NB4 (cell line): ENCODE measurements around the gene RNF217.

Experiments
- DNase-seq: peaks from one replicate; pipeline ENCODE4 v3.0.0; 2010; ENCODE audit warnings: low read depth
- H3K4me3 ChIP-seq: one replicate; pipeline ENCODE4 v1.5.1; 2011; ENCODE audit warnings: mild to moderate bottlenecking, low read depth, low read length, moderate library complexity
- MYC ChIP-seq: IDR thresholded peaks from 2 replicates; pipeline ENCODE4 v1.6.1; 2011; ENCODE audit warnings: low read depth, low read length
- POLR2A ChIP-seq: IDR thresholded peaks from 2 replicates; pipeline ENCODE4 v1.6.1; 2011; ENCODE audit warnings: mild to moderate bottlenecking; ENCODE audit not compliant: insufficient read length; ENCODE audit errors: extremely low read depth
- TF ChIP-seq, protein P1 (sequence below): IDR thresholded peaks from 2 replicates; pipeline ENCODE4 v1.6.1; 2011; ENCODE audit warnings: low read depth, low read length
- TF ChIP-seq, protein P2 (sequence below): IDR thresholded peaks from one replicate; pipeline ENCODE4 v1.5.1; 2012; ENCODE audit warnings: low read depth, low read length

Gene RNF217

DNA sequence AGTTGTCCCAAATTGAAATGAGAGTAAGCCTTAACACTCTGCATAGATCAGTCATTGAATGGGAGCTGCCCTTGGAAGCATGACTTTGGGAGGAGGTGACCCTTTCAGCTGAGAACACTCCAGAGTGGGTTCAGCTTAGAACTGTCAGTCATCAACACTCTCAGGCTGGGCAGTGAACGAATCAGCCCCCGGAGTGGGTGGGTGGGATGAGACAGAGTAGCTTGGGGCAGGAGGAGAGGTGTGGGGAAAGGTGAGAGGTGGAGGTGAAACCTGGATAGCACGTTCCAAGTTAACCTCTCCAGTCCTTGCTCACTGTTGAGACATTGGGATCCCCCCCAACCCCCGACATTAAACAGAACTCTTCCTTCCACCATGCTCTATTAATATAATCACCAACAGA is 136.0 kb downstream of the RNF217 start:
- TF ChIP-seq POLR2A: no peak
- TF ChIP-seq, protein P1, sequence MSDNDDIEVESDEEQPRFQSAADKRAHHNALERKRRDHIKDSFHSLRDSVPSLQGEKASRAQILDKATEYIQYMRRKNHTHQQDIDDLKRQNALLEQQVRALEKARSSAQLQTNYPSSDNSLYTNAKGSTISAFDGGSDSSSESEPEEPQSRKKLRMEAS: no peak
- TF ChIP-seq MYC: no peak
- TF ChIP-seq, protein P2, sequence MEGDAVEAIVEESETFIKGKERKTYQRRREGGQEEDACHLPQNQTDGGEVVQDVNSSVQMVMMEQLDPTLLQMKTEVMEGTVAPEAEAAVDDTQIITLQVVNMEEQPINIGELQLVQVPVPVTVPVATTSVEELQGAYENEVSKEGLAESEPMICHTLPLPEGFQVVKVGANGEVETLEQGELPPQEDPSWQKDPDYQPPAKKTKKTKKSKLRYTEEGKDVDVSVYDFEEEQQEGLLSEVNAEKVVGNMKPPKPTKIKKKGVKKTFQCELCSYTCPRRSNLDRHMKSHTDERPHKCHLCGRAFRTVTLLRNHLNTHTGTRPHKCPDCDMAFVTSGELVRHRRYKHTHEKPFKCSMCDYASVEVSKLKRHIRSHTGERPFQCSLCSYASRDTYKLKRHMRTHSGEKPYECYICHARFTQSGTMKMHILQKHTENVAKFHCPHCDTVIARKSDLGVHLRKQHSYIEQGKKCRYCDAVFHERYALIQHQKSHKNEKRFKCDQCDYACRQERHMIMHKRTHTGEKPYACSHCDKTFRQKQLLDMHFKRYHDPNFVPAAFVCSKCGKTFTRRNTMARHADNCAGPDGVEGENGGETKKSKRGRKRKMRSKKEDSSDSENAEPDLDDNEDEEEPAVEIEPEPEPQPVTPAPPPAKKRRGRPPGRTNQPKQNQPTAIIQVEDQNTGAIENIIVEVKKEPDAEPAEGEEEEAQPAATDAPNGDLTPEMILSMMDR: no peak
- H3K4me3 ChIP-seq: no peak overlapping the region
- DNase-seq: no peak

DNA sequence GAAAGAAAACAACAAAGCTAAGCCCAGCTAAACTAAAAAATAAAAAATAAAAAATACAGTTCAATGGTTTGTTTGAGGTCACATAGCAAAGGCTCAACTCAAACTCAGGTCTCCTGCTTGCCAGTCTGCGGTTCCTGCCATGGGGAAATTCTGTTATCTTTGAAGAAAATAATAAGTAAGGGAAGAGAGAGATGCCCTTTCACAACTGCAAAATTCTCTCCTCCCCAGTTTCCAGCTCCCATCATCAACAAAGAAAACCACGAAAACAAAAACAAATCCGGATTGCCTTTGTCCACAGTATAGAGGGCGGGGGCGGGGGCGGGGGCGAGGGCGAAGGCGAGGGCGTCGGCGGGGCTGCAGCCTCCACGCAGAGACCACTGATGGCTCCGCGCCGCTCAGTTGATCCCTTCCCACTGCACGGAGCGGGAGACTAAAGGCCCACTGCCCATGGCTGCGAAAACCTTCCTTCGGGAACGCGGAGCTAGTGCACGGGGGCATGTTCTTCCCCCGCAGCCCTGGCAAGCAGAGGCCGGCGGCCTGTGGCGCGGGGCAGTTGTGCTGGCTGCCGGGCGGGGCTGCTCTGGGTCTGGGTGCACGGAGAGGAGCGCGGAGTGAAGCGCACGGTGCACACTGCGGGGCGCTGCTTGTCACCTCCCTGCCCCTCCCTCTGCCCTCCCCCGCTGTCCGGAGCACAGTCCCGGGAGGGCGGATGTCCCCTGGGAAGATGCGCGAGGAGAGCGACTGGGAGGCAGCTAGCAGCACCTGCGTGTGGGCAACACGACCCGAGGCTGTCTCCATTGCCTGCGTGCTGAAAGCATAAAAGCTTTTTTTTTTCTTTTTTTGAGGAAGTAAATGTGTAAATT is 137.2 kb downstream of the RNF217 start:
- no peak overlapping the region for H3K4me3 ChIP-seq
- TF ChIP-seq MYC: no peak
- DNase-seq: peak; percentile 64

DNA sequence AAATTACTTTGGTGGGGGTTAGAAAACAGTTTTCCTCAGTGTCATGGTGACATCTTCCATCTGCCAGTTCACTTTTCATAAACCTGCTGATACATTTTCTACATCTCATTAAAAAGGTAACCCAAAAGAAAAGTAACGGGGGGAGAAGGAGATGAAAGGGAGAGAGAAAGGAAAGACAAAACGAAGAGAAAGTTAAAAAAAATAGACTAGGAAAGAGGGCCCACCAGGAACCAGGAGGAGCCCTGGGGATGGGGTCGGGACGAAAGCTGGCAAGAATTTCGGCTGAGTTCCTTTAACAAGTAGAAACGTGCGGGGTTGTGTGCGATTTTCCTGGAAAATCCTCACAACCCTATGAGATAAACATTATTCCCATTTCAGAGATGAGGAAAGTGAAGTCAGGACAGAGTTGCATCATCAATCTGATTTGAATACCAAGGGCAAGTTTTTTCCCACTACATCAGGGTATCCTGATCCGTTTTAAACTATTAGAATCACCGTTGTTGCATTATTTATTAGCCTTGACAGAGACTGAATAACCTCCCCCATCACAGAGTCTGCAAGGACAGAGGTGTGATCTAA is 137.9 kb downstream of the RNF217 start:
- TF ChIP-seq, protein P2: no peak
- TF ChIP-seq MYC (no peak), POLR2A (no peak)
- TF ChIP-seq, protein P1: no peak
- no peak for DNase-seq
- no peak overlapping the region for H3K4me3 ChIP-seq

DNA sequence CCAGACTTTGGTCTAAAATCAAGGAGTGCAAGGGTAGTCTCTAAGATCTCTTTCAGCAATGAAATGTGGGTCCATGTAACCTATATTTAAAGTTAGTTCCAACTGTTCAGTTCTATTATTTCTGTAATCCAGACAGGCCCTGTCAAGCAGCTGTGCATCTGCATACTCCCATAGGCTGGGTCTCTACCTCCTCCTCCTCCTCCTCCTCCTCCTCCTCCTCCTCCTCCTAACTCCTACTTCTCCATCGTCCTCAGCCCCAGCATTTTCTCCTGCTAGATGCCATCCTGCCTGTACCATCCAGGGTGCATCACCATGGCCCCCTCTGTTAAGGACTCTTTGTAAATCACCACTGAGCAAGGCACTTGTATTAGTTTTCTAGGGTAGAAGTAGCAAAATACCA is 138.9 kb downstream of the RNF217 start:
- DNase-seq: no peak

DNA sequence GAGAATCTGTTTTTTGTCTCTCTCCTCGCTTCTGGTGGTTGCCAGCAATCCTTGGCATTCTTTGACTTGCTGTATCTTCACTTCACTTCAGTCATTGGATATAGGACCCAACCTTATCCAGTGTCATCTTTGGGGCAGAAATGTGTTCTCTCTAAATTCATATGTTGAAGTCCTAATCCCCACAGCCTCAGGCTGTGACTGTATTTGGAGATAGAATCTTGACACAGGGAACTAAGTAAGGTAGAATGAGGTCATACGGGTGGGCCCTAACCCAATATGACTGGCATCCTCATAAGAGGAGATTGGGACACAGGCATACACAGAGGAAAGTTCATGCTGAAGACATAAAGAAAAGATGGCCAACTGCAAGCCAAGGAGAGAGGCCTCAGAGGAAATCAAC is 139.4 kb downstream of the RNF217 start:
- H3K4me3 ChIP-seq: no peak overlapping the region
- TF ChIP-seq, protein P1: no peak
- TF ChIP-seq, protein P2: no peak
- TF ChIP-seq MYC (no peak), POLR2A (no peak)
- no peak for DNase-seq

More for the DNA sequence above, 138.9 kb downstream of the RNF217 start:
- H3K4me3 ChIP-seq: no peak overlapping the region
- TF ChIP-seq, protein P2: no peak
- no peak for TF ChIP-seq POLR2A
- no peak for TF ChIP-seq MYC
- TF ChIP-seq, protein P1: no peak

DNA sequence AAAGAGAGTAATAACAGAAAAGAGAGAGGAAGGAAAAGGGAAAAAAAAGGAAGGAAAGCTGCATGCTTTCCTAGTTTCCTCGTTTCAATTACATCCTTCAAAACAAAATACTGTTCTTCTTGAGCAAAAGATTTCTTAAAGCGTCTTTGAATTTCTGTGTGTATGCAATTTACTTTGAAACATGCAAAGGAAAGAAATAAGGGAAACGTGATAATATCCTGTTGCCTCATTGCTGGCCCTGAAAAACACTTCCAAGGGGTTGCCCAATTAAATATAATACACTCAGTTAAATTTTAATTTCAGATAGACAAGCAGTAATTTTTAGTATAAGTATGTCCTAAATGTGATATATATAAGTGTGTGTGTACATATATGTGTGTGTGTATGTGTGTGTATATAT is 140.2 kb downstream of the RNF217 start:
- DNase-seq: no peak
- TF ChIP-seq POLR2A (no peak), MYC (no peak)
- TF ChIP-seq, protein P2: no peak
- TF ChIP-seq, protein P1: no peak
- no peak overlapping the region for H3K4me3 ChIP-seq
